HG02870 (cell line): Measurements from ENCODE around the gene PIK3CA.
"Not testable (repeated sequence)": the region's sequence is repeated elsewhere in the genome, so short reads cannot be mapped to it uniquely, and the experiment has no call there.

Experiments used
- ATAC-seq: cut with Tn5 transposase; IDR thresholded peaks from one replicate; pipeline ENCODE4 v1.9.1; 2021; ENCODE audit warnings: mild to moderate bottlenecking, moderate library complexity; ENCODE audit not compliant: unreplicated experiment

Gene PIK3CA

DNA sequence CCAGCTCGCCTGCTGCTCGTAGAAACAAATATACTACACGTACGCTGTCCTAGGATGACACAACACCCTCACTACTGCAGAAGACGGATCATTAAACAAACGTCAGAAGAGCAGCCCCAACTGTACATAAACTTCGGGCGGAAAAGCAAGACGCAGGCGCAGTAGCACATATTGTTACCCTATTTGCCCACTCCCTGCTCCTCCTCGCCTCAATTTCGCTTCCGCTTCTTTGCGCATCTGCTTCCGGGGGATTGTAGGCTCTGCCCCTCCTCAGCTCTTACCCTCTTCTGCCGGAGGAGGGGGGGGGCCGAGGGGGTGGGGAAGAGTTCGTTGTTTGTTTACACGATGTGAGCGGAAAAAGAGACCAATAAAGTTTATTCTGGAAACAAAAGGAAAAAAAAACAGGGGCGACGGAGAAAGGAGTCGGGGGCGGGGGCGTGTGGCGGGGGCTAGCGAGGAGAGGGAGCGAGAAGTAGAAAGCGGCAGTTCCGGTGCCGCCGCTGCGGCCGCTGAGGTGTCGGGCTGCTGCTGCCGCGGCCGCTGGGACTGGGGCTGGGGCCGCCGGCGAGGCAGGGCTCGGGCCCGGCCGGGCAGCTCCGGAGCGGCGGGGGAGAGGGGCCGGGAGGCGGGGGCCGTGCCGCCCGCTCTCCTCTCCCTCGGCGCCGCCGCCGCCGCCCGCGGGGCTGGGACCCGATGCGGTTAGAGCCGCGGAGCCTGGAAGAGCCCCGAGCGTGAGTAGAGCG is at the start of gene PIK3CA:
PIK3CA (plus strand) TSS at position 485 of the 743 bp plus-strand sequence. CDS start 50,469 bp downstream, outside the sequence.
- ATAC-seq = peak; percentile 63

DNA sequence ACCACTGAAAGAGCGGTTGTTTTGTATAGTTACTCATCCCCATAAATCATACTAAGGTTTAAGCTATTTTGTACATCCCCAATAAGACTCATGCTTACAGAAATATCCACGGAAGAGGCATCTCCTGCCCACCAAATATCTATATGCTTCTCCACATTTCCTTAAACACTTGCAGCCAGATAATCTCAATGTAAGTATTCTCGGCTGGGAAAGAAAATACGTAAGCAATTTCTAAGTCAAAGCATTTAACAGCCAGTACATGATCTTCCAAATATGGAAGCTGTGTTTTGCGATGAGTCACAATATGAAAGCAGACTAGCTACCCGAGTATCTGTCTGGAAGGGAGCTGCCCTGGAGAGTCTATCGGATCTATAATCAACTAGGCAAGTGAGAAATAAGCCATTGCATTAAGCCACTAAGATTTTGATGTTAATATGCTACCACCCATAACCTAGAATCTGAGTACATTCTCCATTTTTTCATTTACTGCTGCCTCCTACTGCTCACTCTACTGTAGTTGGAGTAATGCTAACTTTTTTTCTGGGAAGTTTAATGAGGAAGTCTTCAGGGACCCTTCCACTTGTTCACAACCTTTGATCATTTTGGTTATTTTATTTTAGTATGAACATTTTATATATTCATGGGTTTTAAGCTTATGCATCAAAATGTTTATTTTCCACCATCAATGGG is 49.6 kb upstream of the PIK3CA start:
- no peak for ATAC-seq

GRCh38 chr3:179100652-179101051 is 47.5 kb upstream of the PIK3CA start:
- ATAC-seq = no peak

GRCh38 chr3:179105881-179106280 is 42.3 kb upstream of the PIK3CA start:
- ATAC-seq = no peak

GRCh38 chr3:179107617-179108016 is 40.5 kb upstream of the PIK3CA start:
- no peak for ATAC-seq

GRCh38 chr3:179108086-179108485 is 40.1 kb upstream of the PIK3CA start:
- ATAC-seq = no peak

- ATAC-seq = no peak
These were observed 34.3 kb upstream of the PIK3CA start for GRCh38 chr3:179113903-179114302.

DNA sequence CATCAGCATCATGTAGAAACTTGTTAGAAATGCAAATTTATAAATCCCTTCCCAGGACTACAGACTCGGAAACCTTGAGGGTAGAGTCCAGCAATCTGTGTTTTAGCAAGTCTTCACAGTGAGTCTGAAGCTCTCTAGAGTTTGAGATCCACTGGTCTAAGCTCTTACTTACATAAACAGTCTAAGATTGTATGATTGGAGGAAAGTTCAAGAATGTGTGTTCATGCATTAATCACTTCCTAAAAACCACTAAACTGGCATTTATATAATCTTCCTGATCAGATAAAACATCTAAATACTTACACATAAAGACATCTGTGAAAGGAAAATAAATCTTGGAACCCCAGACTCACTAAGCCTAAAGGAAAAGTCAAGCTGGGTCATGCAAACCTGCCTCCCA is 32.7 kb upstream of the PIK3CA start:
- not testable (repeated sequence) for ATAC-seq

- no peak for ATAC-seq
These were observed 31.3 kb upstream of the PIK3CA start for GRCh38 chr3:179116816-179117215.

GRCh38 chr3:179132191-179132890 is 15.8 kb upstream of the PIK3CA start:
- ATAC-seq = not testable (repeated sequence)

DNA sequence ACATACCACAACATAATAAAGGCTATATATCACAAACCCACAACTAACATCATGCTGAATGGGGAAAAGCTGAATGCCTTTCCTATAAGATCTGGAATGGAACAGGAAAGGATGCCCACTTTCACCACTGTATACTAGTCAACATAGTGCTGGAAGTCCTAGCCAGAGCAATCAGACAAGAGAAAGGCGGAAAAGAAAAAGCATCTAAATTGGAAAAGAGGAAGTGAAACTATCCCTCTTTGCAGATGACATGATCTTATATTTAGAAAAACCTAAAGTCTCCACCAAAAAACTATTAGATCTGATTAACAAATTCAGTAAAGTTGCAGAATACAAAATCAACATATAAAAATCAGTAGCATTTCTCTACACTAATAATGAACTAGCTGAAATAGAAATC is 14.6 kb upstream of the PIK3CA start:
- no peak for ATAC-seq

DNA sequence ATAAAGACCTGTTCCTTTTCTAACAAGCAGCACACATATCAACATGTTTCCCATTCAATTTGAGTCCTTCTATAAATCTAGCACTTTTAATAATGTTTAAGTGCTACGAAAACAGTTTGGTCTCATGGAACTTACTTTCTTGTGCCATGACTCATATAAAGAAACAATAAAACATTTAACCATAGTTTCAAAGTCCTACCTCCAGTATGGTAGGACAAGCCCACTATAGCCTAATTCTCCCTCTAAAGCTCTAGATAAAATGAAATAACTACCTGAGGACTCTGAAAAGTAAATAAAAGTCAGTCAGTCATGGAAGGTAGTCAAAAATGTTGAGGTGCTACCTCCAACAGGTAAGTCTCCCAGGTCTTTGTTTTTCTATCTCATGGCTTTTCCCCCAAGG is 12.0 kb upstream of the PIK3CA start:
- ATAC-seq = no peak

GRCh38 chr3:179141890-179142289 is 6.3 kb upstream of the PIK3CA start:
- no peak for ATAC-seq

DNA sequence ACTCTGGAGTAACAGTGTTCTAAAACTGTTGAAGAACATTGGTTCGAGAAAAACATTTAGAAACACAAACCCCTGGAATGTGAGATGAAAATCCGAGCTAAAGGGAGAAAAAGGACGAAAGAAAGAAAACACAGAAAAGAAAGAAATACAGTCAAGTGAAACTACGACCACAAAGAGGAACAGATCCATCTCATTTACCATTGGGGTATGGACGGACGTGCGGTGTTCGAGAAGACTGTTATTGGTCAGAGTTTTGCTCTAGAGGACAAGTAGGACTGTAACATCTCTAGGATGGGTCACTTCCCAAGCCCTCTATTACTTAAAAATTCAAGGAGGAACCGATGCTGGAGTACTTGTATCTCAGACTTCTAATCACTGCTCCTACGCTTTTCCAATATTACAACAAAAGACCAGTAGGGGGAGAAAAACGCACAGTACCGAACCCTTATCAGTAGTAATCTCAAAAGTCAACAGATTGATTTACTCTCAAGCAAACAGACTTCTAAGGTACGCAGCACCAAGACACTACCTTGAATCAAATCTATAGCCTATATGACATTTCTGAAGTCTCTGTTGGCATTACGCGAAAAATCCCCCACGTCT is 1.1 kb upstream of the PIK3CA start:
- ATAC-seq = peak; percentile 25

GRCh38 chr3:179147514-179147872 is 664 bp upstream of the PIK3CA start:
- ATAC-seq = peak; percentile 31

GRCh38 chr3:179148616-179149405 is 654 bp downstream of the PIK3CA start:
- peak; percentile 17 for ATAC-seq

GRCh38 chr3:179149406-179149867 is 1.3 kb downstream of the PIK3CA start:
- peak; percentile 29 for ATAC-seq

DNA sequence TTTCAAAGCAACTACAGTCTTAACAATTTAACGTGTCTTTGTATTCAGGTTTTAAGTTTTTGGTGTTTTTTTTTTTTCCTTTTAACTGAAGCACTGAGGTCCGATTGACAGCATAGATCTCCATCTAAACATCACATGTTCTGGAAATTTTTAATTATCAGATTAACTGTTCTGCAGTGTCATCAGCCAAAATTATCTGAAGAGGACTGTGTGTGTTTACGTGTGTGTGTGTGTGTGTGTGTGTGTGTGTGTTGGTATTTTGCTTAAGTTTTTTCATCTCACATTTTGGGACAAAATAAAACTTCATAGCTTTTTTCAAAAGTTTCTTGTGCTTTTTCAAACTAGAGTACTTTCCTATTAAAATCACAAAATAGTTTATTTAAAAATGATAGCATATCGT is 1.8 kb downstream of the PIK3CA start:
- ATAC-seq = no peak

GRCh38 chr3:179150610-179151009 is 2.5 kb downstream of the PIK3CA start:
- ATAC-seq = no peak

- ATAC-seq = no peak
These were observed 3.3 kb downstream of the PIK3CA start for GRCh38 chr3:179151474-179151873.

- ATAC-seq = no peak
These were observed 8.0 kb downstream of the PIK3CA start for GRCh38 chr3:179156170-179156569.
